Right renal pelvis (tissue), 4 donors: ENCODE results near the gene CZIB. TPM values are rescaled to one million over a fixed set of nuclear protein-coding genes. Genes with fewer than 3 reads are reported as not detected.

Experiments used
- polyA plus RNA-seq, 4 donors: library from polyadenylated mRNA; unstranded; fragments of 120-200 nt; gene quantifications; one replicate each; pipeline ENCODE4 v1.2.1, GENCODE V29; 2013; ENCODE audit not compliant: insufficient read length in 4 of 4

The CZIB gene
- polyA plus RNA-seq, 4 donors = 76.1 to 95.5 (median 83.7) TPM

Other genes with a start within 250 kb of the CZIB start
- gene PODN, start 158.4 kb downstream of the CZIB start, polyA plus RNA-seq = 1 to 10 TPM; 2.0 to 3.3 (median 2.2) TPM
- under 1 TPM; 0.08 to 0.12 (median 0.10) TPM for gene SLC1A7, start 78.0 kb downstream of the CZIB start, polyA plus RNA-seq
- gene CPT2, start 23.8 kb downstream of the CZIB start, polyA plus RNA-seq = 10 to 100 TPM; 27.4 to 33.8 (median 30.3) TPM
- gene MAGOH, start 17.9 kb upstream of the CZIB start, polyA plus RNA-seq = 10 to 100 TPM; 80.5 to 97.3 (median 90.7) TPM
- 1 to 10 TPM; 4.8 to 6.6 (median 5.3) TPM for gene LRP8, start 107.4 kb upstream of the CZIB start, polyA plus RNA-seq
- under 1 TPM in 3 of 4 donors, not detected in 1; 0.04 to 0.18 (median 0.17) TPM for gene DMRTB1, start 238.8 kb upstream of the CZIB start, polyA plus RNA-seq